Duodenal mucosa (tissue), 2 donors: Measurements from ENCODE around the gene CDKN2B.

ENCODE experiments used
- H3K27ac ChIP-seq: one replicate; pipeline ENCODE4 v1.7.0; 2013; ENCODE audit warnings: low read depth, low read length
- H3K27me3 ChIP-seq, 2 donors: one replicate each; pipeline ENCODE4 v1.7.0; 2013; ENCODE audit warnings: low read length in 2 of 2, control low read depth in 1 of 2; ENCODE audit not compliant: insufficient read depth in 2 of 2, control insufficient read depth in 1 of 2
- H3K36me3 ChIP-seq, 2 donors: one replicate each; pipeline ENCODE4 v1.7.0; 2013; ENCODE audit warnings: low read length in 2 of 2, control low read depth in 1 of 2; ENCODE audit not compliant: insufficient read depth in 2 of 2, control insufficient read depth in 1 of 2
- H3K4me1 ChIP-seq, 2 donors: one replicate each; pipeline ENCODE4 v1.7.0; 2013; ENCODE audit warnings: low read length in 2 of 2, control low read depth in 1 of 2; ENCODE audit not compliant: insufficient read depth in 2 of 2, control insufficient read depth in 1 of 2
- H3K4me3 ChIP-seq, 2 donors: one replicate each; pipeline ENCODE4 v1.7.0; 2013; ENCODE audit warnings: low read length in 2 of 2, low read depth in 1 of 2
- H3K9ac ChIP-seq, 2 donors: one replicate each; pipeline ENCODE4 v1.7.0; 2013; ENCODE audit warnings: low read length in 2 of 2, low read depth in 1 of 2
- H3K9me3 ChIP-seq, 2 donors: one replicate each; pipeline ENCODE4 v1.7.0; 2013; ENCODE audit warnings: low read length in 2 of 2, control low read depth in 1 of 2; ENCODE audit not compliant: control insufficient read depth in 1 of 2

Gene CDKN2B

DNA sequence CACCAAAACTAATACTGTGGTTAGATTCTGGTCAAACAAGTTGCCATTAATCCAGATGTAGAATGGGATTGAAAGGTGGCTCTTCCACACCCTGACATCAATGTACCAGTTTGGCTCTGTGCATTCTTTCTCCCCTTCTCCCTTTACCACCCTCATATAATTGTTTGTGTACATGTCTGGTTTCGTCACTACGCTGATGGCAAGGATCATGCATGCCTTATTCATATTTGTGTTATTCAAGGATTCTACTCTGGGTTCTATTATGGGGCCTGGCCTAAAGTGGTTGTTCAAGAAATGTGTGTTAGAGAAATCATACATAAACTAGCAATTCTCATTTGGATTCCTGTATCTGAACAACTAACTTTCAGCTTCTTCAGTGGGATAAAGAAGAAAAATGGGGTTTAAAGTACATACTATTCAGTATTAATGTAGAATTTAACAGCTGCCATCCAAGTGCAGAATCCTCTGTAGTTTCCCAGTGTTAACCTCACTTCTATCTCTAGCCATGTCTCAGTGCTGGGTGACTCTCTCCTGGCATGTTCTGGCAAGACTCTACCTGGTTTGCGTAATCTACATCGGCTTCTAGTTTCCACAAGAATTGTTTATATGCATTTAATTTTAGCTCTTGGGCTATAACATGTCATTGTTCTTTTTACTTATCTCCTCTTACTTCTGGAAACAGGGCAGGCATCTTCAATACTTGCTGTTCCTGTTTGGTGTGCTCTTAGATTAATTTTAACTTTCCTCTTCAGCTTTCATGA is 27.9 kb upstream of the CDKN2B start:
- no peaks in the 10 kb centered on the region for H3K27me3 ChIP-seq
- H3K27ac ChIP-seq = no peak overlapping the region
- H3K36me3 ChIP-seq = no peaks in the 10 kb centered on the region
- peaks cover 18 to 40% of the 10 kb centered on the region in 2 donors for H3K4me1 ChIP-seq
- no peak overlapping the region for H3K9ac ChIP-seq
- H3K9me3 ChIP-seq = no peaks in the 10 kb centered on the region
- no peak overlapping the region for H3K4me3 ChIP-seq

DNA sequence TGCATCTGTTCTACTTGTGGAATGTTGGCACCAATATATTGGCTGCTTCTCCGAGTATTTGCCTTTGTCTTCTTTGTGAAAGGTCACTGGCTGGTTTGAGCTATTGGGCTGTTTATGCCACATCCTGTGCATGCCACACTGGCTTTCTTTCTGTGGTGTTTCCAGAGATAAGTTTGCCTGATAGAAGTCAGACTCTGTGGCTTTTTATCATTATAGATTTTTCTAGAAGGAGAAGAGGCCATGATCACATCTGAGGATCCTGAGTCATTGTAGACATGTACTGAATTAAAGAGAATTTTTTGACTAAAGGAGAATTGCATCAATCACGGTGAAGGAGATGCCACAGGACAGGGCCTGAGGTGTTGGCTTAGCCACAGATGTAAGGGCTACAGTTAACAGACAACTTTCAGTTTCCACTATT is 26.5 kb upstream of the CDKN2B start:
- Histone ChIP-seq H3K9ac (no peak overlapping the region), H3K4me3 (no peak overlapping the region), H3K27me3 (no peaks in the 10 kb centered on the region), H3K36me3 (no peaks in the 10 kb centered on the region), H3K4me1 (peaks cover 16 to 26% of the 10 kb centered on the region in 2 donors), H3K27ac (no peak overlapping the region), H3K9me3 (no peaks in the 10 kb centered on the region)

DNA sequence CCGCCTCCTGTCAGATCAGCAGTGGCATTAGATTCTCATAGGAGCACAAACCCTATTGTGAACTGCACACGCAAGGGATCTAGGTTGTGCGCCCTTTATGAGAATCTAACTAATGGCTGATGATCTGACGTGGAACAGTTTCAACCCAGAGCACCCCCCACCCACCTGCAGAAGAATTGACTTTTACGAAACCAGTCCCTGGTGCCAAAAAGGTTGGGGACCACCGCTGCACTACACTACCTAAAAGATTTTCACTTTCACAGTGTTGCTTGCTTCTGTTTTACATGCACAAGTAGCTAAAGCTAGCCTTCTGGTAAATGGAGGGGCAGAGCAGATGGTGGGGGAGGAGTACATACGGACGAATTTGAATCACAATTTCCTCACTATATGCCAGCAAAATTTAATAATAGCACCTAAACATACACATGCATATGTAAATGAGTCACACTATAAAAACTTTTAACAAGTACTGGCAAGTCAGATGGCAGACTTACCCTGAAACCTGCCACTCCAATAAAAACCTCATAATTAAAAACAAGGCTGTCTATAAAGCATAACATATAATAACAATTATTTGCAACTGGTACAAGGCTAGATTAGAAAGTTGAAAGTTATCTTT is 24.0 kb upstream of the CDKN2B start:
- H3K9me3 ChIP-seq = no peaks in the 10 kb centered on the region
- peaks cover 0 to 18% of the 10 kb centered on the region in 2 donors for H3K4me1 ChIP-seq
- no peaks in the 10 kb centered on the region for H3K36me3 ChIP-seq
- H3K27ac ChIP-seq = no peak overlapping the region
- no peak overlapping the region for H3K9ac ChIP-seq
- no peak overlapping the region for H3K4me3 ChIP-seq
- H3K27me3 ChIP-seq = no peaks in the 10 kb centered on the region

DNA sequence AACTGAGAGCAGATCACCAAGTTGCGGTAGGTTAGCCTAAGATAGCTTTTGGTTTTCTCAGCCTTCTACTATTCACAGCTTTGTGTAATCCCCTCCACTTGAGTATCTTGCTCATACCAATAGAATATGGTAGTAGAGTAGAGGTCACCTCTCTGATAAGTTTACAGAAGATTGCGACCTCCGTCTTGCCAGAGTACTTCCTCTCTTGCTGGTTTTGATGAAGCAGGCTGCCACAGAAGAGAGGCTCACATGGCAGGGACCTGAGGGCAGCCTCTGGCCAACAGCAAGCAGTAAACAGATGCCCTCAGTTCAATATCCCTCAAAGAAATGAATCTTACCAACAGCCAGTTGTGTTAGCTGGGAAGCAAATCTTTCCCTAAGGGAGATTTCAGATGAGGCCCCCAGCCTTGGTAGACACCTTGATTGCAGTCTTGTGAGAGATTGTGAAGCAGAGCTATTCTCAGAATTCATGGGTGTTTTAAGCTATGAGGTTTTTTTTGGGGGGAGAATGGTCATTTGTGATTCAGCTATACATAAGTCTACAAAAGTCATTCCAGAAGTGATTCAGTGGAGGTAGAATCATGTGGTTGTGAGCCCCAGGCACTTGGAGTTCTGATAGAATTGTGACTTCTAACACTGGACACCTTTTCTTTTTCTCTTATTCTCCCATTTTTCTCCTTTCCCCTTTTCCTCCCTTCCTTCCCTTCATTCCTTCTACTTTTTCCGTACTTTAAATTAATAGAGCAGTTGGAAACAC is 22.7 kb upstream of the CDKN2B start:
- no peak overlapping the region for H3K27ac ChIP-seq
- peaks cover 0 to 9% of the 10 kb centered on the region in 2 donors for H3K4me1 ChIP-seq
- H3K27me3 ChIP-seq = no peaks in the 10 kb centered on the region
- no peak overlapping the region for H3K9ac ChIP-seq
- no peaks in the 10 kb centered on the region for H3K36me3 ChIP-seq
- H3K9me3 ChIP-seq = no peaks in the 10 kb centered on the region
- H3K4me3 ChIP-seq = no peak overlapping the region

DNA sequence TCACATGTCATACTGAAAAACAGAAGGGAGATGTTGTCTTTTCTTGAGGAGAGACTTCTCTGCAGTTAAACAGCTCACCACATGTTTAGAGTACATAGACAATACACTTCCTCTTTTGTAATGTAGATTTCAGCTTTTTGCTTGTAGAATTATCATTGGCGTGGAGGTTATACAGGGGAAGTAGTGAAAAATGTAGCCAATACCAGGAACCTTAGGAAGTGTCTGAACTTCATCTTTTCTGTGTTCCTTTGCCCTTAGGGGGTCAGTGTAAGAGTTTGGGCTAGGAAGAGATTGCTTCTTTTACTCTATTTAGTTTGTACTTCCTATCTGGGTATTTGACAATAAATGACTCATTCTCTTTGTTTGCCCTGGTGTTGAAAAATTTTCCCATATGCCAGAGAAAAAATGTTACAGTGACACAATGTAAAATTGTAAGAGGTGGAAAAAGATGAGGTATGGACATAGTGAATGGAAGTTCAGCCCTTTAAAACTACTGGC is 21.0 kb upstream of the CDKN2B start:
- H3K9me3 ChIP-seq = no peaks in the 10 kb centered on the region
- no peak overlapping the region for H3K27ac ChIP-seq
- H3K27me3 ChIP-seq = no peaks in the 10 kb centered on the region
- H3K36me3 ChIP-seq = no peaks in the 10 kb centered on the region
- H3K4me1 ChIP-seq = peaks cover 0 to 9% of the 10 kb centered on the region in 2 donors
- no peak overlapping the region for H3K4me3 ChIP-seq
- no peak overlapping the region for H3K9ac ChIP-seq

DNA sequence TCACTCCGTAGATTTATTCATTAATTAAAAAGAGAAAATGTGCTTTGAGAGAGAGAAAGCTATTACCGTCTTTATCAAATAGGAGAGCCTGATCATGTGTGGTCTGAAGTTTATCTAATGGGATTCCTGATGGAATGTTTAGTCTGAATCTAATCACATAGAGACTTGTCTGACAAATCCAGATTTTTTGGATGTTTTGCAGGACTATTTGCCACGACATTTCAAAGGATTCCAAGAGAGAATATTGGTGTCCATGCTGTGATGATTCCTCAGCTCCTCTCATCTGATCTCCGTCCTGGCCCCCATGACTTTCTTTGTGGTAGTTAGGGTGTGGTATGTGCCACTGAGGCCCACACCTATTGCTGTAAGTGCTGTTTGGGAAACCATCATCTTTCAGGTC is 20.1 kb upstream of the CDKN2B start:
- Histone ChIP-seq H3K9me3 (no peaks in the 10 kb centered on the region), H3K36me3 (no peaks in the 10 kb centered on the region), H3K4me3 (no peak overlapping the region), H3K27ac (no peak overlapping the region), H3K9ac (no peak overlapping the region), H3K4me1 (peaks cover 0 to 9% of the 10 kb centered on the region in 2 donors), H3K27me3 (no peaks in the 10 kb centered on the region)

DNA sequence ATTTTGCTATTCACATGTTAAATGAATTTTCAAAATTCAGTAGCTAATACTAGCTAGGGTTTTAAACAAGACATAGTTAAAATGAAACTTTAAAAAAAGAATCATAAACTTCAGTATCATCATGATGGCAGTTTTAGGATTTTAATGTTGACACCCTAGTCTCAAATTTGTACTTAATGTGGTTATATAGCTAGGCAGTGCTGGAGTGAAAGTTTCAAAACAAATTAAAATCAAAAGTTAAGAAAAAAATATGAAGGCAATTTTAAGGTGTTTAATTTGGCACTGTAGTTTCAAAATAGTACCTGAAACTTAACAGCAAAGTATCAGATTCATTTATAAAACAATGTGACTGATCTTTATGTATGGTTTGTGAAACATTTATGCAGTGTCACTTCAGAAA is 19.3 kb upstream of the CDKN2B start:
- Histone ChIP-seq H3K27ac (no peak overlapping the region), H3K4me1 (peaks cover 0 to 9% of the 10 kb centered on the region in 2 donors), H3K27me3 (no peaks in the 10 kb centered on the region), H3K9ac (no peak overlapping the region), H3K9me3 (no peaks in the 10 kb centered on the region), H3K4me3 (no peak overlapping the region), H3K36me3 (no peaks in the 10 kb centered on the region)

DNA sequence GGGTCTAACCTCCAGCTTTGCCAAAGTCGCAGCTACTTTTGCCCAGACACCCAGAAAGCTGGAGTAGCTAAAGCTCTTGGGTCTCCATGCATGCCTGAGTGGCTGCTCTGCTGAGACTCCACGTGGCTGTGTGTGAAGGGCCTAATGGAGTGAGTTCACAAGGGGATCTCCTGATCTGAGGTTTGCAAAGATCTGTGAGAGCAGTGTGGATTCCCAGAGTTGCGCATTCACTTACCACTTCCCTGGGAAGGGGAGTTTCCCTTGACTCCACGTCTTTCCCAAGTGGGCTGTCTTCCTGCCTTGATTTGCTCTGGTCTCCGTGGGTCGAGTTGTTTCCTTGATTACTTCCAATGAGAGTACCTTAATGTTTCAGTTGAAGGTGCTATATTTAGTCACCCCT is 17.6 kb upstream of the CDKN2B start:
- Histone ChIP-seq H3K4me1 (peaks cover 0 to 9% of the 10 kb centered on the region in 2 donors), H3K27ac (no peak overlapping the region), H3K27me3 (no peaks in the 10 kb centered on the region), H3K36me3 (no peaks in the 10 kb centered on the region), H3K4me3 (no peak overlapping the region), H3K9ac (no peak overlapping the region), H3K9me3 (no peaks in the 10 kb centered on the region)

DNA sequence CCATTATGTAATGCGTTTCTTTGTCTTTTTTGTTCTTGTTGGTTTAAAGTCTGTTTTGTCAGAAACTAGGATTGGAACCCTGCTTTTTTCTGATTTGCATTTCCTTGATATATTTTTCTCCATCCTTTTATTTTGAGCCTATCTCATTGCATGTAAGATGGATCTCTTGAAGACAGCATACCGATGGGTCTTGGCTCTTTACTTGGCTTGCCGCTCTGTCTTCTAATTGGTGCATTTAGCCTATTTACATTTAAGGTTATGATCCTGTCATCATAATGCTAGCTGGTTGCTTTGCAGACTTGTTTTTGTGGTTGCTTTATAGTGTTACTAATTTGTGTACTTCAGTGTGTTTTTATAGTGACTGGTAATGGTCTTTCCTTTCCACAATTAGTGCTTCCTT is 13.3 kb upstream of the CDKN2B start:
- no peaks in the 10 kb centered on the region for H3K9me3 ChIP-seq
- no peaks in the 10 kb centered on the region for H3K36me3 ChIP-seq
- no peak overlapping the region for H3K4me3 ChIP-seq
- H3K27me3 ChIP-seq = no peaks in the 10 kb centered on the region
- no peak overlapping the region for H3K9ac ChIP-seq
- no peaks in the 10 kb centered on the region for H3K4me1 ChIP-seq
- no peak overlapping the region for H3K27ac ChIP-seq
